ENCODE data around the gene PRDM16. TPM values are rescaled to one million over a fixed set of nuclear protein-coding genes. Genes with fewer than 3 reads are reported as not detected.

Gene PRDM16
- total RNA-seq, 1 experiment from 2014 or later: 22.3 TPM

- Histone ChIP-seq H3K36me3 (ENCODE audit: control insufficient read depth, insufficient read depth, low read length) (no peaks in the 10 kb centered on the region), H3K9me3 (ENCODE audit: control insufficient read depth, insufficient read depth, low read depth, low read length) (no peaks in the 10 kb centered on the region), H3K4me3 (ENCODE audit: low read depth in 2 of 2, low read length in 2 of 2) (no peak overlapping the region), H3K4me1 (ENCODE audit: control insufficient read depth, insufficient read depth, low read length) (no peaks in the 10 kb centered on the region), H3K27me3 (ENCODE audit: control insufficient read depth, insufficient read depth, low read length) (no peaks in the 10 kb centered on the region), H3K27ac (ENCODE audit: low read length) (no peak overlapping the region)
- in situ Hi-C loops (cut with HindIII; ENCODE audit: low pct_unique_long_range_greater_than_20kb, low sequenced_read_pairs): no loop called here
- DNase-seq (ENCODE audit: low read depth, low spot score) (no peak), ATAC-seq (no peak)
- intact Hi-C loops (cut with micrococcal nuclease; ENCODE audit: unreplicated experiment): no loop called here
- ChIA-PET POLR2A (no interaction called here), CTCF (interaction anchor here (0.6 kb wide), 1 partner anchor 613 kb away, joined by 4 read pairs; no protein-coding TSS in a partner anchor)
- no TSS peak for BruUV-seq (replicated peaks)
- TF ChIP-seq POLR2AphosphoS5 (IDR thresholded peaks at IDR 0.05; ENCODE audit: low read depth, low read length): no peak
Measured at GRCh38 chr1:3435666-3436065, 366.7 kb downstream of the PRDM16 start.

GRCh38 chr1:3436451-3436850 lies 367.4 kb downstream of the PRDM16 start:
- no peak overlapping the region for H3K27ac ChIP-seq (ENCODE audit: low read length)
- no peaks in the 10 kb centered on the region for H3K4me1 ChIP-seq (ENCODE audit: control insufficient read depth, insufficient read depth, low read length)
- H3K9me3 ChIP-seq (ENCODE audit: control insufficient read depth, insufficient read depth, low read depth, low read length): no peaks in the 10 kb centered on the region
- ATAC-seq (no peak), DNase-seq (ENCODE audit: low read depth, low spot score) (no peak)
- BruUV-seq (replicated peaks): no TSS peak
- CTCF ChIA-PET: no interaction called here
- no peaks in the 10 kb centered on the region; the same call in 1 of the 2 replicates for H3K27me3 ChIP-seq (ENCODE audit: control insufficient read depth, insufficient read depth, low read length)
- TF ChIP-seq CTCF (IDR thresholded peaks at IDR 0.05): no peak
- TF ChIP-seq REST (IDR thresholded peaks at IDR 0.05; ENCODE audit: insufficient read depth in 1 of 2, low read depth in 2 of 2, low read length in 1 of 2): no peak
- no peak for TF ChIP-seq SIN3A (IDR thresholded peaks at IDR 0.05; ENCODE audit: borderline replicate concordance, insufficient read depth, low read depth, low read length)
- TF ChIP-seq TCF7L2 (IDR thresholded peaks at IDR 0.05; ENCODE audit: low read depth, low read length): no peak
- TF ChIP-seq POLR2AphosphoS5 (IDR thresholded peaks at IDR 0.05; ENCODE audit: low read depth, low read length): no peak
- in situ Hi-C loops (cut with HindIII; ENCODE audit: low pct_unique_long_range_greater_than_20kb, low sequenced_read_pairs) (no loop called here), intact Hi-C loops (cut with micrococcal nuclease; ENCODE audit: unreplicated experiment) (no loop called here)
- no peak overlapping the region for H3K4me3 ChIP-seq (ENCODE audit: low read depth in 2 of 2, low read length in 2 of 2)
- no peaks in the 10 kb centered on the region for H3K36me3 ChIP-seq (ENCODE audit: control insufficient read depth, insufficient read depth, low read length)
- POLR2A ChIA-PET: no interaction called here

- CTCF ChIA-PET: no interaction called here
- no peaks in the 10 kb centered on the region for H3K9me3 ChIP-seq (ENCODE audit: control insufficient read depth, insufficient read depth, low read depth, low read length)
- POLR2A ChIA-PET: no interaction called here
- DNase-seq (ENCODE audit: low read depth, low spot score) (no peak), ATAC-seq (no peak)
- BruUV-seq (replicated peaks): no TSS peak
- no peaks in the 10 kb centered on the region for H3K4me1 ChIP-seq (ENCODE audit: control insufficient read depth, insufficient read depth, low read length)
- H3K4me3 ChIP-seq (ENCODE audit: low read depth in 2 of 2, low read length in 2 of 2): no peak overlapping the region
- H3K27me3 ChIP-seq (ENCODE audit: control insufficient read depth, insufficient read depth, low read length): no peaks in the 10 kb centered on the region; the same call in 1 of the 2 replicates
- H3K36me3 ChIP-seq (ENCODE audit: control insufficient read depth, insufficient read depth, low read length): no peaks in the 10 kb centered on the region
- in situ Hi-C loops (cut with HindIII; ENCODE audit: low pct_unique_long_range_greater_than_20kb, low sequenced_read_pairs) (no loop called here), intact Hi-C loops (cut with micrococcal nuclease; ENCODE audit: unreplicated experiment) (no loop called here)
- H3K27ac ChIP-seq (ENCODE audit: low read length): no peak overlapping the region
- no peak for TF ChIP-seq SIN3A (IDR thresholded peaks at IDR 0.05; ENCODE audit: borderline replicate concordance, insufficient read depth, low read depth, low read length)
- no peak for TF ChIP-seq TCF7L2 (IDR thresholded peaks at IDR 0.05; ENCODE audit: low read depth, low read length)
- TF ChIP-seq CTCF (IDR thresholded peaks at IDR 0.05): no peak
Measured at GRCh38 chr1:3436901-3437300, 367.9 kb downstream of the PRDM16 start.
